NB4 (cell line): ENCODE data around the gene KIF18B.

ENCODE experiments used
- POLR2A ChIP-seq: IDR thresholded peaks from 2 replicates; pipeline ENCODE4 v1.6.1; 2011; ENCODE audit warnings: mild to moderate bottlenecking; ENCODE audit not compliant: insufficient read length; ENCODE audit errors: extremely low read depth
- TF ChIP-seq, protein P1 (sequence below): IDR thresholded peaks from one replicate; pipeline ENCODE4 v1.5.1; 2012; ENCODE audit warnings: low read depth, low read length

DNA sequence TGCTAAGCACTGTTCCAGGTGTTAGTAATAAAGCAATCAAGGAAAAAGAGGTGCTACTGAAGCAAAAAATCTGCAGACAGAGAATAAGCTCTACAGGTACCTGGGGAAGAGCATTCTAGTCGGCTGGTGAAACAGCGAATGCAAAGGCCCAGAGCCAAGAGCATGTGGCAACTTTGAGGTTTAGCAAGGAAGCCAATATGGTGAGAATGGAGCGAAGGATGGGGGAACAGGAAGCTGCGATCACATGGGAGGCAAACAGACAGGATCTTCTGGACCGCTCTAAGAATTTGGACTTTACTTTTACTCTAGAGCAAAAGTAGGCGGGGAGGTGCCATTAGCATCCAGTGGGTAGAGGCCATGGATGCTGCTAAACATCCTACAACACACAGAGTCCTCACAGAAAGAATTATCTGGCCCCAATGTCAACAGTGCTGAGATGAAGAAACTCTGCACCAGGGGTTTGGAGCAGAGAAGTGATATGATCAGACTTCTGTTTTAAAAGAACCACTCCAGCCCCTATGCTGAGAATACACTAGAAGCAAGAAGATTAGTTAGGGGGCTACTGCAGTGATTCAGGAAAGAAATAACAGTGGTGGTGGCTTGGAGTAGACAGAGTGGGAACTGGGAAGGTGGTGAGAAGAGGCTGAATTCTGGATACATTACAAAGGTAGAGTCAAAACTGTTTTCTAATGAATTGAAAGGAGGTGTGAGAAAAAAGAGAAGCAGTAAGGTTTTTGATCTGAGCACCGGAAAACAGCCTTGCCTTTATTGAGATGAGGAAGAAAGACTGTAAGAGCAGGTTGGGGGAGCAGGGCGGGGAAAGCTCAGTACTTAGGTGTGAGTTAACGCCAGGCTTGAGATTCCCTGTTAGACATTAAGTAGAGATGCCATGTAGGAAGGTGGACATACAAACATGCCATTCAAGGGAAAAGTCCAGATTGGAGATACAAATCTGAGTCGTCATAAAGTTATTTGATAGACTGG, 59.3 kb downstream of the KIF18B start:
- TF ChIP-seq POLR2A = no peak
- TF ChIP-seq, protein P1, sequence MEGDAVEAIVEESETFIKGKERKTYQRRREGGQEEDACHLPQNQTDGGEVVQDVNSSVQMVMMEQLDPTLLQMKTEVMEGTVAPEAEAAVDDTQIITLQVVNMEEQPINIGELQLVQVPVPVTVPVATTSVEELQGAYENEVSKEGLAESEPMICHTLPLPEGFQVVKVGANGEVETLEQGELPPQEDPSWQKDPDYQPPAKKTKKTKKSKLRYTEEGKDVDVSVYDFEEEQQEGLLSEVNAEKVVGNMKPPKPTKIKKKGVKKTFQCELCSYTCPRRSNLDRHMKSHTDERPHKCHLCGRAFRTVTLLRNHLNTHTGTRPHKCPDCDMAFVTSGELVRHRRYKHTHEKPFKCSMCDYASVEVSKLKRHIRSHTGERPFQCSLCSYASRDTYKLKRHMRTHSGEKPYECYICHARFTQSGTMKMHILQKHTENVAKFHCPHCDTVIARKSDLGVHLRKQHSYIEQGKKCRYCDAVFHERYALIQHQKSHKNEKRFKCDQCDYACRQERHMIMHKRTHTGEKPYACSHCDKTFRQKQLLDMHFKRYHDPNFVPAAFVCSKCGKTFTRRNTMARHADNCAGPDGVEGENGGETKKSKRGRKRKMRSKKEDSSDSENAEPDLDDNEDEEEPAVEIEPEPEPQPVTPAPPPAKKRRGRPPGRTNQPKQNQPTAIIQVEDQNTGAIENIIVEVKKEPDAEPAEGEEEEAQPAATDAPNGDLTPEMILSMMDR = no peak
